Central memory CD8-positive, alpha-beta T cell (primary cell): ENCODE measurements around the gene OCRL.
"Not testable (repeated sequence)": the region's sequence is repeated elsewhere in the genome, so short reads cannot be mapped to it uniquely, and the experiment has no call there.

ENCODE experiments used
- ATAC-seq: fragments of 150-1000 bp; cut with Tn5 transposase; replicated peaks from 2 replicates; pipeline ENCODE4 v1.10.0; 2022; ENCODE audit warnings: mild to moderate bottlenecking, moderate FRiP score, moderate number of reproducible peaks; ENCODE audit not compliant: poor library complexity, severe bottlenecking; ENCODE audit errors: extremely low read depth
- DNase-seq, 2 donors: peaks; one replicate each; pipeline ENCODE4 v3.0.0; 2021; ENCODE audit warnings: low spot score in 2 of 2
- H3K27ac Mint-ChIP-seq: one replicate; pipeline ENCODE4 v1.8.0; 2022; ENCODE audit warnings: low read depth, mild to moderate bottlenecking, moderate library complexity, mixed read lengths
- H3K27me3 Mint-ChIP-seq: one replicate; pipeline ENCODE4 v1.8.0; 2022; ENCODE audit warnings: mixed read lengths
- H3K36me3 Mint-ChIP-seq: one replicate; pipeline ENCODE4 v1.8.0; 2022; ENCODE audit warnings: mild to moderate bottlenecking, moderate library complexity, mixed read lengths; ENCODE audit not compliant: insufficient read depth
- H3K4me1 Mint-ChIP-seq: one replicate; pipeline ENCODE4 v1.8.0; 2022; ENCODE audit warnings: mixed read lengths
- H3K4me3 Mint-ChIP-seq: one replicate; pipeline ENCODE4 v1.8.0; 2022; ENCODE audit warnings: mild to moderate bottlenecking, moderate library complexity, mixed read lengths
- H3K9me3 Mint-ChIP-seq: one replicate; pipeline ENCODE4 v1.8.0; 2022; ENCODE audit warnings: mixed read lengths

Gene OCRL

GRCh38 chrX:129573652-129574051 is 33.6 kb downstream of the OCRL start:
- not testable (repeated sequence) for H3K4me1 Mint-ChIP-seq, DNase-seq, H3K4me3 Mint-ChIP-seq, ATAC-seq, H3K27ac Mint-ChIP-seq, H3K27me3 Mint-ChIP-seq, H3K36me3 Mint-ChIP-seq, H3K9me3 Mint-ChIP-seq

GRCh38 chrX:129574214-129574613 is 34.2 kb downstream of the OCRL start:
- Mint-ChIP-seq H3K27ac (no peak overlapping the region), H3K4me1 (no peaks in the 10 kb centered on the region), H3K9me3 (no peaks in the 10 kb centered on the region), H3K4me3 (no peak overlapping the region), H3K27me3 (no peaks in the 10 kb centered on the region), H3K36me3 (peaks cover 5% of the 10 kb centered on the region)
- ATAC-seq (no peak), DNase-seq (no peak)

- Mint-ChIP-seq H3K27ac (no peak overlapping the region), H3K4me3 (no peak overlapping the region), H3K9me3 (no peaks in the 10 kb centered on the region), H3K27me3 (no peaks in the 10 kb centered on the region), H3K36me3 (peaks cover 1% of the 10 kb centered on the region), H3K4me1 (no peaks in the 10 kb centered on the region)
- ATAC-seq (no peak), DNase-seq (no peak)
These were observed 36.5 kb downstream of the OCRL start for GRCh38 chrX:129576539-129576938.

- Mint-ChIP-seq H3K4me1 (no peaks in the 10 kb centered on the region), H3K27me3 (no peaks in the 10 kb centered on the region), H3K9me3 (no peaks in the 10 kb centered on the region), H3K27ac (no peak overlapping the region), H3K36me3 (peaks cover 1% of the 10 kb centered on the region), H3K4me3 (no peak overlapping the region)
- ATAC-seq (no peak), DNase-seq (no peak)
These were observed 37.4 kb downstream of the OCRL start for GRCh38 chrX:129577473-129577872.

- no peak for DNase-seq
- Mint-ChIP-seq H3K9me3 (no peaks in the 10 kb centered on the region), H3K4me1 (no peaks in the 10 kb centered on the region), H3K27ac (no peak overlapping the region), H3K36me3 (peaks cover 1% of the 10 kb centered on the region), H3K4me3 (no peak overlapping the region), H3K27me3 (no peaks in the 10 kb centered on the region)
- ATAC-seq, result no peak
These were observed 37.8 kb downstream of the OCRL start for GRCh38 chrX:129577877-129578276.

- Mint-ChIP-seq H3K4me1 (no peaks in the 10 kb centered on the region), H3K9me3 (no peaks in the 10 kb centered on the region), H3K4me3 (no peak overlapping the region), H3K27ac (no peak overlapping the region), H3K36me3 (no peaks in the 10 kb centered on the region), H3K27me3 (no peaks in the 10 kb centered on the region)
- no peak for DNase-seq
- no peak for ATAC-seq
These were observed 41.8 kb downstream of the OCRL start for GRCh38 chrX:129581904-129582303.

GRCh38 chrX:129585167-129585566 is 45.1 kb downstream of the OCRL start:
- ATAC-seq (no peak), DNase-seq (no peak)
- Mint-ChIP-seq H3K4me1 (no peaks in the 10 kb centered on the region), H3K4me3 (no peak overlapping the region), H3K36me3 (no peaks in the 10 kb centered on the region), H3K27me3 (no peaks in the 10 kb centered on the region), H3K27ac (no peak overlapping the region), H3K9me3 (no peaks in the 10 kb centered on the region)

- ATAC-seq (no peak), DNase-seq (no peak)
- Mint-ChIP-seq H3K36me3 (no peaks in the 10 kb centered on the region), H3K27ac (no peak overlapping the region), H3K9me3 (no peaks in the 10 kb centered on the region), H3K4me1 (no peaks in the 10 kb centered on the region), H3K4me3 (no peak overlapping the region), H3K27me3 (no peaks in the 10 kb centered on the region)
These were observed 45.6 kb downstream of the OCRL start for GRCh38 chrX:129585691-129586090.

- H3K36me3 Mint-ChIP-seq, result no peaks in the 10 kb centered on the region
- H3K9me3 Mint-ChIP-seq, result no peaks in the 10 kb centered on the region
- DNase-seq (no peak), ATAC-seq (no peak)
- H3K27ac Mint-ChIP-seq, result no peak overlapping the region
- no peaks in the 10 kb centered on the region for H3K4me1 Mint-ChIP-seq
- no peaks in the 10 kb centered on the region for H3K27me3 Mint-ChIP-seq
- H3K4me3 Mint-ChIP-seq, result no peak overlapping the region
These were observed 46.4 kb downstream of the OCRL start for GRCh38 chrX:129586446-129586845.

- ATAC-seq (no peak), DNase-seq (no peak)
- H3K4me1 Mint-ChIP-seq, result no peaks in the 10 kb centered on the region
- no peak overlapping the region for H3K4me3 Mint-ChIP-seq
- H3K9me3 Mint-ChIP-seq, result no peaks in the 10 kb centered on the region
- H3K27me3 Mint-ChIP-seq, result no peaks in the 10 kb centered on the region
- peaks cover 2% of the 10 kb centered on the region for H3K36me3 Mint-ChIP-seq
- H3K27ac Mint-ChIP-seq, result no peak overlapping the region
These were observed 50.5 kb downstream of the OCRL start for GRCh38 chrX:129590596-129590995.

- Mint-ChIP-seq H3K36me3 (peaks cover 2% of the 10 kb centered on the region), H3K4me1 (no peaks in the 10 kb centered on the region), H3K27ac (no peak overlapping the region), H3K4me3 (no peak overlapping the region), H3K27me3 (no peaks in the 10 kb centered on the region), H3K9me3 (no peaks in the 10 kb centered on the region)
- DNase-seq, result no peak
- no peak for ATAC-seq
These were observed 53.1 kb downstream of the OCRL start for GRCh38 chrX:129593137-129593536.

GRCh38 chrX:129594781-129595180 is 54.7 kb downstream of the OCRL start:
- no peak for ATAC-seq
- peaks cover 2% of the 10 kb centered on the region for H3K36me3 Mint-ChIP-seq
- DNase-seq, result no peak
- no peak overlapping the region for H3K4me3 Mint-ChIP-seq
- H3K27ac Mint-ChIP-seq, result no peak overlapping the region
- no peaks in the 10 kb centered on the region for H3K9me3 Mint-ChIP-seq
- H3K27me3 Mint-ChIP-seq, result no peaks in the 10 kb centered on the region
- H3K4me1 Mint-ChIP-seq, result no peaks in the 10 kb centered on the region

- H3K4me3 Mint-ChIP-seq, result no peak overlapping the region
- H3K27ac Mint-ChIP-seq, result no peak overlapping the region
- peaks cover 2% of the 10 kb centered on the region for H3K36me3 Mint-ChIP-seq
- no peaks in the 10 kb centered on the region for H3K9me3 Mint-ChIP-seq
- H3K27me3 Mint-ChIP-seq, result no peaks in the 10 kb centered on the region
- DNase-seq, result no peak
- H3K4me1 Mint-ChIP-seq, result no peaks in the 10 kb centered on the region
- ATAC-seq, result no peak
These were observed 56.0 kb downstream of the OCRL start for GRCh38 chrX:129596077-129596476.

GRCh38 chrX:129597905-129598304 is 57.8 kb downstream of the OCRL start:
- DNase-seq (no peak), ATAC-seq (no peak)
- Mint-ChIP-seq H3K36me3 (peaks cover 2% of the 10 kb centered on the region), H3K9me3 (no peaks in the 10 kb centered on the region), H3K4me1 (peaks cover 5% of the 10 kb centered on the region), H3K4me3 (no peak overlapping the region), H3K27ac (no peak overlapping the region), H3K27me3 (no peaks in the 10 kb centered on the region)
